HG03196 (cell line): Measurements from ENCODE around the gene ZNF12.
A peak's percentile ranks its signal among the peaks of the same experiment; 100 is the strongest.
"Not testable (repeated sequence)": the region's sequence is repeated elsewhere in the genome, so short reads cannot be mapped to it uniquely, and the experiment has no call there.

Experiments
- ATAC-seq: cut with Tn5 transposase; IDR thresholded peaks from one replicate; pipeline ENCODE4 v1.9.1; 2021; ENCODE audit not compliant: unreplicated experiment

The ZNF12 gene

GRCh38 chr7:6706666-6707407 is at the start of gene ZNF12:
Gene ZNF12 (minus strand): TSS chr7:6706947. CDS start chr7:6705173, 1,774 bp downstream.
- peak; percentile 92 for ATAC-seq

- not testable (repeated sequence) for ATAC-seq
Measured at GRCh38 chr7:6753964-6754363, 47.2 kb upstream of the ZNF12 start, which contains the start of gene RSPH10B2. Gene RSPH10B2 (plus strand): TSS chr7:6754103. CDS start chr7:6757678, 3,575 bp downstream.

- ATAC-seq: not testable (repeated sequence)
Measured at GRCh38 chr7:6750173-6750572, 43.4 kb upstream of the ZNF12 start.

GRCh38 chr7:6749335-6749734 is 42.6 kb upstream of the ZNF12 start:
- not testable (repeated sequence) for ATAC-seq

- not testable (repeated sequence) for ATAC-seq
Measured at GRCh38 chr7:6744410-6745100, 37.8 kb upstream of the ZNF12 start.

GRCh38 chr7:6738415-6738814 is 31.7 kb upstream of the ZNF12 start:
- not testable (repeated sequence) for ATAC-seq

GRCh38 chr7:6730343-6730633 is 23.5 kb upstream of the ZNF12 start:
- no peak for ATAC-seq

- ATAC-seq: peak; percentile 88
Measured at GRCh38 chr7:6729492-6730342, 23.0 kb upstream of the ZNF12 start.

GRCh38 chr7:6728893-6729491 is 22.2 kb upstream of the ZNF12 start:
- not testable (repeated sequence) for ATAC-seq

GRCh38 chr7:6727663-6728062 is 20.9 kb upstream of the ZNF12 start:
- ATAC-seq: no peak

GRCh38 chr7:6726341-6726740 is 19.6 kb upstream of the ZNF12 start:
- not testable (repeated sequence) for ATAC-seq

GRCh38 chr7:6725003-6725402 is 18.3 kb upstream of the ZNF12 start:
- peak; percentile 60 for ATAC-seq

GRCh38 chr7:6724351-6724750 is 17.6 kb upstream of the ZNF12 start:
- ATAC-seq: not testable (repeated sequence)

- ATAC-seq: no peak
Measured at GRCh38 chr7:6718124-6718523, 11.4 kb upstream of the ZNF12 start.

GRCh38 chr7:6715898-6716297 is 9.2 kb upstream of the ZNF12 start:
- ATAC-seq: not testable (repeated sequence)

GRCh38 chr7:6714360-6714759 is 7.6 kb upstream of the ZNF12 start:
- ATAC-seq: no peak

- no peak for ATAC-seq
Measured at GRCh38 chr7:6709808-6710207, 3.1 kb upstream of the ZNF12 start.

GRCh38 chr7:6708304-6708703 is 1.6 kb upstream of the ZNF12 start:
- no peak for ATAC-seq

- ATAC-seq: peak; percentile 35
Measured at GRCh38 chr7:6705959-6706665, 635 bp downstream of the ZNF12 start.

- no peak for ATAC-seq
Measured at GRCh38 chr7:6701860-6702259, 4.9 kb downstream of the ZNF12 start.
